Lower leg skin (tissue), 3 donors: ENCODE data around the gene RAB29.

Source experiments
- CTCF ChIP-seq, 3 donors: fragments of 450-650 bp; IDR thresholded peaks; one replicate each; pipeline ENCODE4 v1.5.1; 2016; ENCODE audit warnings: antibody characterized with exemption in 3 of 3, mild to moderate bottlenecking in 3 of 3, moderate library complexity in 2 of 3
- POLR2A ChIP-seq, 2 donors: fragments of 450-650 bp; IDR thresholded peaks; one replicate each; pipeline ENCODE4 v1.6.1; 2016 to 2017; ENCODE audit warnings: antibody characterized with exemption in 2 of 2, mild to moderate bottlenecking in 1 of 2, moderate library complexity in 1 of 2

DNA sequence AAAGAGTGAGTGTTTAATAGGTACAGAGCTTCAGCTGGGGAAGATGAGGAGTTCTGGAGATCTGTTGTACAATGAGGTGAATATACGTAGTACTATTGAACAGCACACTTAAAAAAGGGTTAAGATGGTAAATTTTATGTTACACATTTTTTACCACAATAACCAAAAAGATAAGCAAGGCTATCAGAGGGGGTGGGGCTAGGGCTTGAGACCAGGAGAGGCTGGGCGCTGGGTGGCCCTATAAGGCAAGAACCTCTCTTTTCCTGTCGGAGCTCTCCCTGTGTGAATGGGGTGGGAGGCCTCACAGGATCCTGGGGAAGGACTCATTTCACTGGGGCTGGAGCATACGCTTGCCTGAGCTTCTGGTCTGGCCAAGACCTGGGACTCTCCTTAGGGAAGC is 28.7 kb upstream of the RAB29 start:
- TF ChIP-seq CTCF (IDR thresholded peaks at IDR 0.05) (no peak), POLR2A (IDR thresholded peaks at IDR 0.05) (no peak)
